T-cell (primary cell): ENCODE data around the gene TNFAIP3. TPM values are rescaled to one million over a fixed set of nuclear protein-coding genes. Genes with fewer than 3 reads are reported as not detected.

Experiments used
- ATAC-seq, 4 experiments: fragments of 200-7000 bp in 3 of 4; fragments of 150-1000 bp in 1 of 4; cut with Tn5 transposase; replicated peaks in 1 of 4; 1 replicate in 3 of 4; 2 replicates in 1 of 4; pipeline ENCODE4 v1.10.0; 2021; ENCODE audit warnings: moderate library complexity in 3 of 4, mild to moderate bottlenecking in 2 of 4, moderate number of reproducible peaks in 1 of 4
- CTCF ChIA-PET, 2 donors: fragments of 300-600 bp; sonication (Branson Sonifier 250); formaldehyde crosslinking; loops; one replicate each; lab custom pipeline; 2022; ENCODE audit warnings: antibody characterized with exemption in 2 of 2; lab: Charles Lee
- POLR2A ChIA-PET, 2 donors: fragments of 300-600 bp; sonication (Branson Sonifier 250); formaldehyde crosslinking; loops; one replicate each; lab custom pipeline; 2022; ENCODE audit warnings: antibody characterized with exemption in 2 of 2; lab: Charles Lee
- DNase-seq, 35 experiments: peaks; one replicate each; pipeline versions ENCODE4 v3.0.0 to v3.0.0-alpha.2; 2013 to 2023
- H3K27ac ChIP-seq: one replicate; pipeline ENCODE4 v1.5.1; 2013; ENCODE audit warnings: low read length
- H3K27me3 ChIP-seq, 2 experiments: replicated peaks in 1 of 2; 1 replicate in 1 of 2; 2 replicates in 1 of 2; pipeline versions ENCODE4 v1.6.1 to v1.7.0; 2013; ENCODE audit warnings: low read length in 1 of 2, mixed read lengths in 1 of 2; ENCODE audit not compliant: control insufficient read depth in 2 of 2, insufficient read depth in 2 of 2; ENCODE audit errors: extremely low read depth in 1 of 2
- H3K36me3 ChIP-seq, 2 donors: 1 replicate in 1 of 2; 2 replicates in 1 of 2; pipeline versions ENCODE4 v1.6.1 to v1.7.0; 2013; ENCODE audit warnings: low read length in 1 of 2; ENCODE audit not compliant: control insufficient read depth in 2 of 2, insufficient read depth in 1 of 2; ENCODE audit errors: extremely low read depth in 1 of 2
- H3K4me1 ChIP-seq, 2 experiments: 1 replicate in 1 of 2; 2 replicates in 1 of 2; pipeline versions ENCODE4 v1.6.1 to v1.7.0; 2013; ENCODE audit warnings: low read length in 2 of 2, mixed read lengths in 1 of 2; ENCODE audit not compliant: insufficient read depth in 2 of 2, control insufficient read depth in 1 of 2; ENCODE audit errors: extremely low read depth in 1 of 2
- H3K4me3 ChIP-seq, 2 donors: 1 replicate in 1 of 2; 2 replicates in 1 of 2; pipeline versions ENCODE4 v1.5.1 to v1.7.0; 2013; ENCODE audit warnings: mild to moderate bottlenecking in 2 of 2, low read length in 1 of 2, moderate library complexity in 1 of 2; ENCODE audit not compliant: control insufficient read depth in 1 of 2; ENCODE audit errors: extremely low read depth in 1 of 2
- H3K9me3 ChIP-seq: 2 replicates; pipeline ENCODE4 v1.7.0; 2013
- H3K27ac Mint-ChIP-seq, 2 donors: one replicate each; pipeline ENCODE4 v1.8.0; 2020 to 2021; ENCODE audit warnings: mild to moderate bottlenecking in 2 of 2, mixed read lengths in 2 of 2
- H3K27me3 Mint-ChIP-seq, 2 donors: one replicate each; pipeline ENCODE4 v1.8.0; 2021 to 2022; ENCODE audit warnings: mixed read lengths in 2 of 2
- H3K36me3 Mint-ChIP-seq: one replicate; pipeline ENCODE4 v1.8.0; 2021; ENCODE audit warnings: mixed read lengths
- H3K4me1 Mint-ChIP-seq, 3 donors: one replicate each; pipeline ENCODE4 v1.8.0; 2020 to 2022; ENCODE audit warnings: mixed read lengths in 3 of 3, mild to moderate bottlenecking in 1 of 3
- H3K4me3 Mint-ChIP-seq, 3 donors: one replicate each; pipeline ENCODE4 v1.8.0; 2020 to 2022; ENCODE audit warnings: mild to moderate bottlenecking in 3 of 3, mixed read lengths in 3 of 3, moderate library complexity in 3 of 3
- H3K9me3 Mint-ChIP-seq, 3 donors: one replicate each; pipeline ENCODE4 v1.8.0; 2020 to 2022; ENCODE audit warnings: mixed read lengths in 3 of 3
- WGBS: methylation state at CpG from one replicate; pipeline ENCODE4 v1.1.5; 2013; ENCODE audit warnings: missing lambda C conversion rate; ENCODE audit not compliant: insufficient coverage; 5-methylcytosine and 5-hydroxymethylcytosine counted together
- total RNA-seq, 35 experiments: library from RNA in 6 of 35; stranded (reverse) in 6 of 35; fragments of 120-200 nt in 1 of 35; gene quantifications; one replicate each; pipeline versions ENCODE4 v1.2.1 to v1.2.4 and lab custom pipeline; 2013 to 2026

The TNFAIP3 gene
- total RNA-seq, 5 donors from 2014 or later (not counting 1 experiment from before 2014, with no cell fraction given) = 109 to 2,994 (median 145) TPM

DNA sequence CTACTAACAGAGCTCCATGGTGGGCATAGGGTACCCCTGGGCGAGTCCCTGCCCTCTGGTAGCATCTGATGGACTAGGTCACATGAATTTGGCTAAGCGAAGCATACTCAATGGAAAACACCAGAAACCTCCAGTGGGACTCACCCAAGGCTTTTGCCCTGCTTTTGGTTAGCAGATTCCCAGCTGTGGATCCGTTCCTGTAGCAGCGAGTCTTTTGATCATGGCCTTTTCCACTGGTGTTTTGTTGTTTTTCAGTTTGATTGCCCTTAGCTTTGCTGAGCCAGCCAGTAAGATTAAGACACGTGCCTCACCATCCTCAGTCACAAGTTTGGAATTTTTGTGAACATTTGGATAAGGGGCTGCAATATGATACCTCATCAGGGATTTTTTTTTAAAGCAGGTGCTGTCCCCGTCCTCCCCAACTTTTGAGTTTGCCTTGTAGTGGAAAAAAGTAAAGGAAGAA lies 8.0 kb downstream of the TNFAIP3 start:
- H3K4me3 ChIP-seq = no peak overlapping the region
- Mint-ChIP-seq H3K9me3 (no peaks in the 10 kb centered on the region), H3K4me3 (peak overlapping the region in 2 of 3 donors; percentile 37 to 65), H3K27me3 (no peaks in the 10 kb centered on the region), H3K36me3 (peaks cover 87% of the 10 kb centered on the region), H3K27ac (peak overlapping the region; percentile 95 to 98), H3K4me1 (peaks cover 91 to 96% (median 92%) of the 10 kb centered on the region in 3 donors)
- peak overlapping the region; percentile 41 for H3K27ac ChIP-seq
- peaks cover 31 to 46% of the 10 kb centered on the region in 2 experiments for H3K4me1 ChIP-seq
- CTCF ChIA-PET = interaction anchor here (0.6 to 1.7 kb wide), 3 partner anchors 53 to 76 kb away, joined by 3 to 6 read pairs (median 3); no protein-coding TSS in a partner anchor
- POLR2A ChIA-PET = interaction anchor here (0.6 to 2.2 kb wide), 9 partner anchors 9 to 1585 kb away, joined by 3 to 11 read pairs (median 4); partner anchors contain the start of gene BCLAF1 (in 1 of the 2)
- no peaks in the 10 kb centered on the region for H3K9me3 ChIP-seq
- H3K27me3 ChIP-seq = no peaks in the 10 kb centered on the region
- ATAC-seq (no peak), DNase-seq (peak in 2 of 35 experiments; percentile 29 to 33)
- H3K36me3 ChIP-seq = peaks cover 25 to 83% of the 10 kb centered on the region in 2 donors
- WGBS = 82% methylated on average over 4 of the region's 6 CpGs

GRCh38 chr6:137875606-137876005 lies 8.5 kb downstream of the TNFAIP3 start:
- Mint-ChIP-seq H3K36me3 (peaks cover 87% of the 10 kb centered on the region), H3K27ac (peak overlapping the region; percentile 95 to 98)

GRCh38 chr6:137876547-137876946 lies 9.5 kb downstream of the TNFAIP3 start:
- Mint-ChIP-seq H3K4me3 (no peak overlapping the region), H3K36me3 (peaks cover 88% of the 10 kb centered on the region), H3K27ac (peak overlapping the region in 1 of 2 donors; percentile 39), H3K4me1 (peaks cover 91 to 96% (median 91%) of the 10 kb centered on the region in 3 donors), H3K9me3 (no peaks in the 10 kb centered on the region), H3K27me3 (no peaks in the 10 kb centered on the region)
- Histone ChIP-seq H3K36me3 (peaks cover 32 to 96% of the 10 kb centered on the region in 2 donors), H3K4me3 (no peak overlapping the region), H3K4me1 (peaks cover 34 to 50% of the 10 kb centered on the region in 2 experiments), H3K27ac (peak overlapping the region; percentile 41), H3K9me3 (no peaks in the 10 kb centered on the region), H3K27me3 (no peaks in the 10 kb centered on the region)
- DNase-seq (peak in 2 of 35 experiments; percentile 24), ATAC-seq (no peak)
- WGBS = no CpG with 5 or more reads among the region's 2 CpGs
- ChIA-PET CTCF (interaction anchor here in 1 of 2 donors (0.9 to 1.5 kb wide), 3 partner anchors 9 to 168 kb away, joined by 3 to 4 read pairs (median 3); partner anchors contain the start of gene TNFAIP3), POLR2A (interaction anchor here (1.0 to 2.8 kb wide), 6 partner anchors 8 to 168 kb away, joined by 4 to 34 read pairs (median 6); partner anchors contain the start of gene TNFAIP3 (in 1 of the 2))

More at GRCh38 chr6:137875606-137876005, 8.5 kb downstream of the TNFAIP3 start:
- ATAC-seq = no peak
- Mint-ChIP-seq H3K4me3 (peak overlapping the region in 1 of 3 donors; percentile 20), H3K9me3 (no peaks in the 10 kb centered on the region), H3K4me1 (peaks cover 91 to 96% (median 92%) of the 10 kb centered on the region in 3 donors), H3K27me3 (no peaks in the 10 kb centered on the region)
- peak in 2 of 35 experiments; percentile 22 to 25 for DNase-seq
- ChIA-PET CTCF (interaction anchor here in 1 of 2 donors (1.7 kb wide), 1 partner anchor 76 kb away, joined by 6 read pairs; no protein-coding TSS in a partner anchor), POLR2A (interaction anchor here (0.6 to 2.2 kb wide), 9 partner anchors 8 to 1586 kb away, joined by 3 to 11 read pairs (median 4); partner anchors contain the start of gene BCLAF1 (in 1 of the 2))
- Histone ChIP-seq H3K27ac (peak overlapping the region; percentile 41), H3K4me3 (no peak overlapping the region), H3K4me1 (peaks cover 33 to 48% of the 10 kb centered on the region in 2 experiments), H3K27me3 (no peaks in the 10 kb centered on the region), H3K36me3 (peaks cover 25 to 89% of the 10 kb centered on the region in 2 donors), H3K9me3 (no peaks in the 10 kb centered on the region)
- WGBS = 92% methylated on average over 2 of the region's 3 CpGs

GRCh38 chr6:137877113-137877512 lies 10.1 kb downstream of the TNFAIP3 start:
- Histone ChIP-seq H3K36me3 (peaks cover 32 to 96% of the 10 kb centered on the region in 2 donors), H3K4me1 (peaks cover 34 to 53% of the 10 kb centered on the region in 2 experiments), H3K4me3 (no peak overlapping the region), H3K9me3 (no peaks in the 10 kb centered on the region), H3K27me3 (no peaks in the 10 kb centered on the region), H3K27ac (peak overlapping the region; percentile 41)
- H3K27ac Mint-ChIP-seq = peak overlapping the region; percentile 74 to 81
- ChIA-PET POLR2A (interaction anchor here (0.8 to 2.8 kb wide), 9 partner anchors 9 to 169 kb away, joined by 3 to 34 read pairs (median 6); partner anchors contain the start of gene TNFAIP3 (in 1 of the 2)), CTCF (interaction anchor here (0.6 to 1.5 kb wide), 4 partner anchors 10 to 169 kb away, joined by 3 to 6 read pairs (median 4); partner anchors contain the start of gene TNFAIP3 (in 1 of the 2))
- DNase-seq (peak in 2 of 35 experiments; percentile 19 to 23), ATAC-seq (no peak)
- H3K9me3 Mint-ChIP-seq = no peaks in the 10 kb centered on the region
- no peaks in the 10 kb centered on the region for H3K27me3 Mint-ChIP-seq
- WGBS = no CpG with 5 or more reads among the region's 3 CpGs
- H3K36me3 Mint-ChIP-seq = peaks cover 87% of the 10 kb centered on the region
- H3K4me1 Mint-ChIP-seq = peaks cover 89 to 95% (median 91%) of the 10 kb centered on the region in 3 donors
- H3K4me3 Mint-ChIP-seq = peak overlapping the region in 1 of 3 donors; percentile 61

GRCh38 chr6:137877606-137878005 lies 10.5 kb downstream of the TNFAIP3 start:
- ChIA-PET POLR2A (interaction anchor here (0.6 to 2.8 kb wide), 12 partner anchors 7 to 178 kb away, joined by 3 to 34 read pairs (median 6); partner anchors contain the start of gene TNFAIP3 (in 1 of the 2)), CTCF (interaction anchor here (0.6 to 1.5 kb wide), 6 partner anchors 10 to 169 kb away, joined by 3 to 6 read pairs (median 4); partner anchors contain the start of gene TNFAIP3 (in 1 of the 2))
- Mint-ChIP-seq H3K9me3 (no peaks in the 10 kb centered on the region), H3K27me3 (no peaks in the 10 kb centered on the region), H3K36me3 (peaks cover 82% of the 10 kb centered on the region), H3K4me3 (peak overlapping the region in 1 of 3 donors; percentile 61), H3K27ac (peak overlapping the region; percentile 74 to 81), H3K4me1 (peaks cover 88 to 95% (median 91%) of the 10 kb centered on the region in 3 donors)
- no peaks in the 10 kb centered on the region for H3K9me3 ChIP-seq
- ATAC-seq = no peak
- peak in 2 of 35 experiments; percentile 19 to 37 for DNase-seq
- 88% methylated on average over 4 of the region's 5 CpGs for WGBS
- no peak overlapping the region for H3K27ac ChIP-seq
- H3K27me3 ChIP-seq = no peaks in the 10 kb centered on the region
- peaks cover 32 to 96% of the 10 kb centered on the region in 2 donors for H3K36me3 ChIP-seq
- H3K4me3 ChIP-seq = no peak overlapping the region
- H3K4me1 ChIP-seq = peaks cover 35 to 57% of the 10 kb centered on the region in 2 experiments

DNA sequence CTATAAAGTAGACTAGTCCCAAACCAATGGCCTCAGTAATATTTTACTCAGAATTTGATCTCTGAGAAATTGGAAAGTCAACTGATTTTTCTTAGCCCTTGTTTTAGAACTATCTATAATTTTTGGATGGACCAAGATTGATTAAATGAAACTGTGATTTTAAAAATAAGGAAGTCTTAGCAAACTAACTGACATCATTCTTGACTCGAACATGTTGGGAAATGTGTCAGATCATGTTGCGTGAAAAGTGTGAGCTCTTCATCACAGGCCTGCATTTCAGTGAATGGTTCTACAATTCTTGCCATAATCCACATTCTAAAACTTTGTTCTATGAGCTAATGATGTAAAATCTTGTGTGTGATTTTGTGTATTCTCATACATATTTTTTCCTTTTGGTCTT lies 11.0 kb downstream of the TNFAIP3 start:
- POLR2A ChIA-PET = interaction anchor here (0.6 to 2.8 kb wide), 12 partner anchors 8 to 179 kb away, joined by 3 to 34 read pairs (median 3); partner anchors contain the start of gene TNFAIP3 (in 1 of the 2)
- Histone ChIP-seq H3K27ac (no peak overlapping the region), H3K36me3 (peaks cover 32 to 95% of the 10 kb centered on the region in 2 donors), H3K4me3 (no peak overlapping the region), H3K9me3 (no peaks in the 10 kb centered on the region), H3K4me1 (peaks cover 33 to 59% of the 10 kb centered on the region in 2 experiments), H3K27me3 (no peaks in the 10 kb centered on the region)
- no CpG with 5 or more reads among the region's 2 CpGs for WGBS
- Mint-ChIP-seq H3K27me3 (no peaks in the 10 kb centered on the region), H3K27ac (peak overlapping the region; percentile 74 to 81), H3K9me3 (no peaks in the 10 kb centered on the region), H3K4me3 (peak overlapping the region in 1 of 3 donors; percentile 61), H3K36me3 (peaks cover 79% of the 10 kb centered on the region), H3K4me1 (peaks cover 86 to 93% (median 90%) of the 10 kb centered on the region in 3 donors)
- peak in 1 of 35 experiments; percentile 30 for DNase-seq
- ATAC-seq = no peak
- CTCF ChIA-PET = interaction anchor here in 1 of 2 donors (0.7 to 1.5 kb wide), 3 partner anchors 79 to 170 kb away, joined by 3 to 4 read pairs (median 3); no protein-coding TSS in a partner anchor
